ENCODE measurements around the gene PARP15. TPM values are rescaled to one million over a fixed set of nuclear protein-coding genes. Genes with fewer than 3 reads are reported as not detected.

PARP15 gene
- total RNA-seq, 1 experiment from 2014 or later, result 3.4 TPM

- H3K4me3 Mint-ChIP-seq (ENCODE audit: low read depth, unreplicated experiment), result no peak overlapping the region
- H3K36me3 Mint-ChIP-seq (ENCODE audit: insufficient read depth, unreplicated experiment), result no peaks in the 10 kb centered on the region
- DNase-seq, result no peak
- H3K9me3 Mint-ChIP-seq (ENCODE audit: low read depth, unreplicated experiment), result no peaks in the 10 kb centered on the region
- no TSS peak for BruUV-seq (replicated peaks)
- intact Hi-C loops (cut with micrococcal nuclease; ENCODE audit: unreplicated experiment), result no loop called here
- CTCF ChIA-PET, result no interaction called here
- no peak overlapping the region for H3K27ac Mint-ChIP-seq (ENCODE audit: unreplicated experiment)
- TF ChIP-seq CTCF (IDR thresholded peaks at IDR 0.05; ENCODE audit: unreplicated experiment), result no peak
- peaks cover 8% of the 10 kb centered on the region for H3K4me1 Mint-ChIP-seq (ENCODE audit: low read depth, unreplicated experiment)
- H3K27me3 Mint-ChIP-seq (ENCODE audit: unreplicated experiment), result no peaks in the 10 kb centered on the region
These were observed 25.6 kb downstream of the PARP15 start for GRCh38 chr3:122603056-122603455.

- CTCF ChIA-PET, result no interaction called here
- Mint-ChIP-seq H3K9me3 (ENCODE audit: low read depth, unreplicated experiment) (no peaks in the 10 kb centered on the region), H3K4me1 (ENCODE audit: low read depth, unreplicated experiment) (peaks cover 18% of the 10 kb centered on the region), H3K4me3 (ENCODE audit: low read depth, unreplicated experiment) (no peak overlapping the region), H3K27ac (ENCODE audit: unreplicated experiment) (no peak overlapping the region), H3K27me3 (ENCODE audit: unreplicated experiment) (no peaks in the 10 kb centered on the region), H3K36me3 (ENCODE audit: insufficient read depth, unreplicated experiment) (no peaks in the 10 kb centered on the region)
- no peak for DNase-seq
- intact Hi-C loops (cut with micrococcal nuclease; ENCODE audit: unreplicated experiment), result no loop called here
- TF ChIP-seq CTCF (IDR thresholded peaks at IDR 0.05; ENCODE audit: unreplicated experiment), result no peak
- BruUV-seq (replicated peaks), result no TSS peak
These were observed 28.9 kb downstream of the PARP15 start for GRCh38 chr3:122606330-122606729.

GRCh38 chr3:122608916-122609315, 31.5 kb downstream of the PARP15 start:
- Mint-ChIP-seq H3K4me3 (ENCODE audit: low read depth, unreplicated experiment) (no peak overlapping the region), H3K27ac (ENCODE audit: unreplicated experiment) (no peak overlapping the region), H3K4me1 (ENCODE audit: low read depth, unreplicated experiment) (peaks cover 18% of the 10 kb centered on the region), H3K36me3 (ENCODE audit: insufficient read depth, unreplicated experiment) (no peaks in the 10 kb centered on the region), H3K27me3 (ENCODE audit: unreplicated experiment) (no peaks in the 10 kb centered on the region), H3K9me3 (ENCODE audit: low read depth, unreplicated experiment) (no peaks in the 10 kb centered on the region)
- no peak for DNase-seq
- no TSS peak for BruUV-seq (replicated peaks)
- intact Hi-C loops (cut with micrococcal nuclease; ENCODE audit: unreplicated experiment), result no loop called here
- CTCF ChIA-PET, result no interaction called here
- TF ChIP-seq CTCF (IDR thresholded peaks at IDR 0.05; ENCODE audit: unreplicated experiment), result no peak

GRCh38 chr3:122609798-122610559, 32.5 kb downstream of the PARP15 start:
- Mint-ChIP-seq H3K36me3 (ENCODE audit: insufficient read depth, unreplicated experiment) (no peaks in the 10 kb centered on the region), H3K9me3 (ENCODE audit: low read depth, unreplicated experiment) (no peaks in the 10 kb centered on the region), H3K27me3 (ENCODE audit: unreplicated experiment) (no peaks in the 10 kb centered on the region), H3K27ac (ENCODE audit: unreplicated experiment) (peak overlapping the region; percentile 77), H3K4me3 (ENCODE audit: low read depth, unreplicated experiment) (peak overlapping the region; percentile 31), H3K4me1 (ENCODE audit: low read depth, unreplicated experiment) (peaks cover 18% of the 10 kb centered on the region)
- CTCF ChIA-PET, result interaction anchor here (0.7 kb wide), 1 partner anchor 1806 kb away, joined by 3 read pairs; no protein-coding TSS in a partner anchor
- DNase-seq, result peak; percentile 13
- TF ChIP-seq CTCF (IDR thresholded peaks at IDR 0.05; ENCODE audit: unreplicated experiment), result no peak
- TSS peak; percentile 52 for BruUV-seq (replicated peaks)
- intact Hi-C loops (cut with micrococcal nuclease; ENCODE audit: unreplicated experiment), result no loop called here
